ENCODE data around the gene EIF4E2. TPM values are rescaled to one million over a fixed set of nuclear protein-coding genes. Genes with fewer than 3 reads are reported as not detected.

EIF4E2 gene
- total and polyA plus RNA-seq, 7 experiments from 2014 or later = 51.9 to 77.6 (median 61.6) TPM

DNA sequence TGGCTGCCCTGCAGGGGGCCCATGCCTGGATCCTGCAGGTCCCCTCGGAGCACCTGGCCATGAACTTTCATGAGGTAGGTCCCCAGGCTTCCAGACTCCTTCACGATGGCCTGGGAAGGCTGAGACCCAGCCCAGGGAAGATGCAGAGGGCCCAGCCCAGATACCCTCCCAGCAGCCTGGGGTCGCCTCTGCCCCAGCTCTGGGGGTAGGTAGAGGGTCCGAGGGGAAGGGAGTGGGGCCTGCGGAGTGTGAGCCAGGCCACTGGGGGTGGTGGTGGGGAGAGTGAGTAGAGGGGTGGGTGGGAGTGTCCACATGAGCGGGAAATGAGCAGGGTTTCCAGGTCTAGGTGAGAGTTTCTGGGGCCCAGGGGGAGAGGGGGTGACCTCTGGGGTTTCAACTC lies 25.7 kb upstream of the EIF4E2 start:
- H3K9me3 Mint-ChIP-seq = peaks cover 0 to 2% (median 0%) of the 10 kb centered on the region in 11 donors
- Histone ChIP-seq H3K27ac (ENCODE audit: low read depth, low read length) (no peak overlapping the region), H3K4me1 (ENCODE audit: control insufficient read depth in 2 of 2, insufficient read depth in 2 of 2, low read length in 2 of 2) (peaks cover 0 to 16% of the 10 kb centered on the region in 2 donors), H3K9me3 (ENCODE audit: control insufficient read depth in 2 of 3, low read length in 3 of 3) (no peaks in the 10 kb centered on the region), H3K27me3 (ENCODE audit: control insufficient read depth in 2 of 2, insufficient read depth in 2 of 2, low read length in 2 of 2) (peaks cover 0 to 9% of the 10 kb centered on the region in 2 donors), H3K36me3 (ENCODE audit: control insufficient read depth in 2 of 3, insufficient read depth in 3 of 3, low read length in 3 of 3) (no peaks in the 10 kb centered on the region), H3K4me3 (ENCODE audit: low read length) (no peak overlapping the region)
- peaks cover 7 to 33% (median 23%) of the 10 kb centered on the region in 7 donors for H3K4me1 Mint-ChIP-seq
- ChIA-PET POLR2A (no interaction called here), CTCF (no interaction called here)
- H3K36me3 Mint-ChIP-seq = no peaks in the 10 kb centered on the region
- H3K27me3 Mint-ChIP-seq = peaks cover 22 to 51% (median 36%) of the 10 kb centered on the region in 5 donors
- ATAC-seq (no peak), DNase-seq (no peak)
- peak overlapping the region in 3 of 10 donors; percentile 44 to 66 (median 44) for H3K4me3 Mint-ChIP-seq
- no peak overlapping the region for H3K27ac Mint-ChIP-seq
- intact Hi-C loops (cut with micrococcal nuclease) = loop anchor here (5.0 to 10.0 kb wide), 3 partner anchors 80 to 672 kb away; partner anchors contain the start of gene NPPC (in 1 of the 2)

DNA sequence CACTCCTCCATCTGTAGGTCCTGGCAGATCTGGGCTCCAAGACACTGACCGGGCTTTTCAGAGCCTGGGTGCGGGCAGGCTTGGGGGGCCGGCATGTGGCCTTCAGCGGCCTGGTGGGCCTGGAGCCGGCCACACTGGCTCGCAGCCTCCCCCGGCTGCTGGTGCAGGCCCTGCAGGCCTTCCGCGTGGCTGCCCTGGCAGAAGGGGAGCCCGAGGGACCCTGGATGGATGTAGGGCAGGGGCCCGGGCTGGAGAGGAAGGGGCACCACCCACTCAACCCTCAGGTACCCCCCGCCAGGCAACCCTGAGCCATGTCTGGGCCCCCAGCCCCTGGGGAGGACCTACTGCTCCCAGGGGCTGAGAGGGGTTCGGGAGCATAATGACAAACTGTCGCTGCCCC lies 25.3 kb upstream of the EIF4E2 start:
- H3K4me1 ChIP-seq (ENCODE audit: control insufficient read depth in 2 of 2, insufficient read depth in 2 of 2, low read length in 2 of 2) = peaks cover 0 to 16% of the 10 kb centered on the region in 2 donors
- Mint-ChIP-seq H3K36me3 (no peaks in the 10 kb centered on the region), H3K4me1 (peaks cover 7 to 33% (median 23%) of the 10 kb centered on the region in 7 donors), H3K4me3 (no peak overlapping the region), H3K27me3 (peaks cover 22 to 50% (median 37%) of the 10 kb centered on the region in 5 donors), H3K27ac (no peak overlapping the region), H3K9me3 (peaks cover 0 to 2% (median 0%) of the 10 kb centered on the region in 11 donors)
- intact Hi-C loops (cut with micrococcal nuclease) = loop anchor here (10.0 kb wide), 2 partner anchors 80 to 600 kb away; partner anchors contain the start of gene NPPC (in 1 of the 2)
- H3K9me3 ChIP-seq (ENCODE audit: control insufficient read depth in 2 of 3, low read length in 3 of 3) = no peaks in the 10 kb centered on the region
- CTCF ChIA-PET = no interaction called here
- H3K27ac ChIP-seq (ENCODE audit: low read depth, low read length) = no peak overlapping the region
- peaks cover 0 to 9% of the 10 kb centered on the region in 2 donors for H3K27me3 ChIP-seq (ENCODE audit: control insufficient read depth in 2 of 2, insufficient read depth in 2 of 2, low read length in 2 of 2)
- POLR2A ChIA-PET = no interaction called here
- no peaks in the 10 kb centered on the region for H3K36me3 ChIP-seq (ENCODE audit: control insufficient read depth in 2 of 3, insufficient read depth in 3 of 3, low read length in 3 of 3)
- DNase-seq (no peak), ATAC-seq (no peak)
- no peak overlapping the region for H3K4me3 ChIP-seq (ENCODE audit: low read length)

DNA sequence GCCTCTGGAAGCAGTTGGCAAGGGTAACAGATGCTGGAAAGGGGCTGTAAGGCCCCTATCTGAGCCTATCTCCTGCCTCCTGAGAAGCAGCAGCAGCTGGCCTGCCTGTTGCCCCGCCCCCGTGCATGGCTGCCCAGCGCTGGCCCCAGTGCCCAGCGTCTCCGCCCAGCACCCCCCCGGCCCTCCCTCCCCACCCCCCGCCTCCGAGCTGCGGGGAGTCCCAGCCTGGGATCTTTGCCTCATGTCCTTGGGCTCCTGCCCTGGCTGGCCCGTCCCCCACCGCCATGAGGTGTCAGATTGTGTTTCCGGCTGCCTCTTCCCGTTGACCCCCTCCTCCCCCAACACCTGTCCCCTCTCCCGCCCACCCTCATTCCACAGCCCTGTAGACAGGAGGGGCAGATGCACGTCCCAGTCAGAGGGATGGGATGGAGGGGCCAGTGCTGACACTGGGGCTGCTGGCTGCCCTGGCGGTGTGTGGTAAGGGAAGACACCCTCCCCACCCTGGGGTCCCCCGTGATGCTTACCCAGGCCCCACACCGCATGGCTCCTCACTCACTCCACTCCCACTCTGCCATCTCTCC lies 24.6 kb upstream of the EIF4E2 start, which contains the start of gene CHRND:
Gene CHRND (plus strand): TSS at position 370 of the 581 bp plus-strand sequence. CDS start 56 bp downstream, at position 426.
- H3K9me3 ChIP-seq (ENCODE audit: control insufficient read depth in 2 of 3, low read length in 3 of 3) = no peaks in the 10 kb centered on the region
- intact Hi-C loops (cut with micrococcal nuclease) = loop anchor here (10.0 kb wide), 2 partner anchors 81 to 601 kb away; partner anchors contain the start of gene NPPC (in 1 of the 2)
- H3K27ac Mint-ChIP-seq = peak within 1 kb of the TSS in 1 of 9 donors; percentile 68
- H3K4me1 ChIP-seq (ENCODE audit: control insufficient read depth in 2 of 2, insufficient read depth in 2 of 2, low read length in 2 of 2) = peaks cover 0 to 16% of the 10 kb centered on the region in 2 donors
- H3K36me3 ChIP-seq (ENCODE audit: control insufficient read depth in 2 of 3, insufficient read depth in 3 of 3, low read length in 3 of 3) = no peaks in the 10 kb centered on the region
- CTCF ChIA-PET = no interaction called here
- DNase-seq (no peak), ATAC-seq (no peak)
- peaks cover 0 to 2% (median 0%) of the 10 kb centered on the region in 11 donors for H3K9me3 Mint-ChIP-seq
- H3K36me3 Mint-ChIP-seq = no peaks in the 10 kb centered on the region
- peaks cover 7 to 33% (median 23%) of the 10 kb centered on the region in 7 donors for H3K4me1 Mint-ChIP-seq
- no peak within 1 kb of the TSS for H3K4me3 ChIP-seq (ENCODE audit: low read length)
- H3K27me3 Mint-ChIP-seq = peaks cover 22 to 44% (median 35%) of the 10 kb centered on the region in 5 donors
- no peak within 1 kb of the TSS for H3K27ac ChIP-seq (ENCODE audit: low read depth, low read length)
- no peak within 1 kb of the TSS for H3K4me3 Mint-ChIP-seq
- POLR2A ChIA-PET = no interaction called here
- H3K27me3 ChIP-seq (ENCODE audit: control insufficient read depth in 2 of 2, insufficient read depth in 2 of 2, low read length in 2 of 2) = peaks cover 0 to 9% of the 10 kb centered on the region in 2 donors

DNA sequence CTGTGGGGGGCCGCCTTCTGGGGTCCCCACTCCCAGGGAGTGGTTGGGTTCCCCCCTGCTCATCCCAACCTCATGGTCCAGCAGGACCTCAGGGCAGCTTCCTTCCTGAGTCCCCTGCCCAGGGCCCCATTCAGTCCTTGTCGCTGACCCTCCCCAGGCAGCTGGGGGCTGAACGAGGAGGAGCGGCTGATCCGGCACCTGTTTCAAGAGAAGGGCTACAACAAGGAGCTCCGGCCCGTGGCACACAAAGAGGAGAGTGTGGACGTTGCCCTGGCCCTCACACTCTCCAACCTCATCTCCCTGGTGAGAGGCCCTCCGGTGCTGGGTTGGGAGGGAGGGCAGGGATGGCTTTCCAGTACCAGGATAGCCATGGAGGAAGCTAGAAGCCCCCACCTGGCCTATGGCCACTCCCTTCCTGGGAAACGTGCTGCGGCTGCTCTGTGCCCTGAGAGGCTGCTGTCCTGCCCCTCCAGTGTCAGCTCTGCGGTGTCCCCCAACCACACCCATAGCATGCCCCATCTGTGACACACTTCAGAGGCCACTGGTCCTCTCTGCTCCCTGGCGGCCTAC lies 24.0 kb upstream of the EIF4E2 start:
- peaks cover 0 to 9% of the 10 kb centered on the region in 2 donors for H3K27me3 ChIP-seq (ENCODE audit: control insufficient read depth in 2 of 2, insufficient read depth in 2 of 2, low read length in 2 of 2)
- Mint-ChIP-seq H3K36me3 (no peaks in the 10 kb centered on the region), H3K27ac (no peak overlapping the region), H3K27me3 (peaks cover 22 to 42% (median 33%) of the 10 kb centered on the region in 5 donors), H3K4me3 (no peak overlapping the region), H3K9me3 (peaks cover 0 to 2% (median 0%) of the 10 kb centered on the region in 11 donors), H3K4me1 (peaks cover 7 to 30% (median 21%) of the 10 kb centered on the region in 7 donors)
- DNase-seq (no peak), ATAC-seq (no peak)
- H3K36me3 ChIP-seq (ENCODE audit: control insufficient read depth in 2 of 3, insufficient read depth in 3 of 3, low read length in 3 of 3) = no peaks in the 10 kb centered on the region
- CTCF ChIA-PET = no interaction called here
- H3K27ac ChIP-seq (ENCODE audit: low read depth, low read length) = no peak overlapping the region
- no peaks in the 10 kb centered on the region for H3K9me3 ChIP-seq (ENCODE audit: control insufficient read depth in 2 of 3, low read length in 3 of 3)
- POLR2A ChIA-PET = no interaction called here
- peaks cover 0 to 16% of the 10 kb centered on the region in 2 donors for H3K4me1 ChIP-seq (ENCODE audit: control insufficient read depth in 2 of 2, insufficient read depth in 2 of 2, low read length in 2 of 2)
- H3K4me3 ChIP-seq (ENCODE audit: low read length) = no peak overlapping the region
- intact Hi-C loops (cut with micrococcal nuclease) = loop anchor here (10.0 kb wide), 2 partner anchors 82 to 602 kb away; partner anchors contain the start of gene NPPC (in 1 of the 2)

DNA sequence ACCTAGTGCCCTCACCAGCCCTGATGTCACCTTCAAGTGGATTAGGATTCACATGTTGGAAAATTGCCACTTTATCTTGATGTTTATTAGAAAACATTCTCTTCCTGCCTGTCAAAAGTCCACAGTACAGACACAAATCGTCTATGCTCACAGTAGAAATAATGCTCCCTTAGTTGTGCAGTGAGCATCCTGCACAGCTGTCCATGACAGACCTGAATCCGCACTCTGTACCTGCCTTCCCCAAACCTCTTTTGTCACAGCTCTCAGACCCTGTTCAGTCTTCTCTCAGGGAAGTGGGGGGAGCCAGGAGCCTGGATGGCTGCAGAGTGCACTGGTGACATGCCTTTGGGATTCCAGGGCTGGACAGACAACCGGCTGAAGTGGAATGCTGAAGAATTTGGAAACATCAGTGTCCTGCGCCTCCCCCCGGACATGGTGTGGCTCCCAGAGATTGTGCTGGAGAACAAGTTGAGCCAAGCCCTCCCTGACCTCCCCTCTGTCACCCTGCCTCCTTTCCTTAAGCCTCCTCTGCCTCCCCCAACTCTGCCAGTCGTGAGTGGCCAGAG lies 22.5 kb upstream of the EIF4E2 start:
- Histone ChIP-seq H3K4me1 (ENCODE audit: control insufficient read depth in 2 of 2, insufficient read depth in 2 of 2, low read length in 2 of 2) (peaks cover 0 to 16% of the 10 kb centered on the region in 2 donors), H3K27me3 (ENCODE audit: control insufficient read depth in 2 of 2, insufficient read depth in 2 of 2, low read length in 2 of 2) (peaks cover 0 to 5% of the 10 kb centered on the region in 2 donors), H3K36me3 (ENCODE audit: control insufficient read depth in 2 of 3, insufficient read depth in 3 of 3, low read length in 3 of 3) (no peaks in the 10 kb centered on the region), H3K27ac (ENCODE audit: low read depth, low read length) (no peak overlapping the region), H3K4me3 (ENCODE audit: low read length) (no peak overlapping the region), H3K9me3 (ENCODE audit: control insufficient read depth in 2 of 3, low read length in 3 of 3) (no peaks in the 10 kb centered on the region)
- H3K4me1 Mint-ChIP-seq = peaks cover 7 to 28% (median 18%) of the 10 kb centered on the region in 7 donors
- ATAC-seq = no peak
- peaks cover 0 to 2% (median 0%) of the 10 kb centered on the region in 11 donors for H3K9me3 Mint-ChIP-seq
- CTCF ChIA-PET = no interaction called here
- H3K36me3 Mint-ChIP-seq = no peaks in the 10 kb centered on the region
- POLR2A ChIA-PET = no interaction called here
- peaks cover 22 to 36% (median 25%) of the 10 kb centered on the region in 5 donors for H3K27me3 Mint-ChIP-seq
- intact Hi-C loops (cut with micrococcal nuclease) = loop anchor here (10.0 kb wide), 2 partner anchors 83 to 603 kb away; partner anchors contain the start of gene NPPC (in 1 of the 2)
- DNase-seq = no peak
- peak overlapping the region in 1 of 10 donors; percentile 66 for H3K4me3 Mint-ChIP-seq
- H3K27ac Mint-ChIP-seq = no peak overlapping the region

DNA sequence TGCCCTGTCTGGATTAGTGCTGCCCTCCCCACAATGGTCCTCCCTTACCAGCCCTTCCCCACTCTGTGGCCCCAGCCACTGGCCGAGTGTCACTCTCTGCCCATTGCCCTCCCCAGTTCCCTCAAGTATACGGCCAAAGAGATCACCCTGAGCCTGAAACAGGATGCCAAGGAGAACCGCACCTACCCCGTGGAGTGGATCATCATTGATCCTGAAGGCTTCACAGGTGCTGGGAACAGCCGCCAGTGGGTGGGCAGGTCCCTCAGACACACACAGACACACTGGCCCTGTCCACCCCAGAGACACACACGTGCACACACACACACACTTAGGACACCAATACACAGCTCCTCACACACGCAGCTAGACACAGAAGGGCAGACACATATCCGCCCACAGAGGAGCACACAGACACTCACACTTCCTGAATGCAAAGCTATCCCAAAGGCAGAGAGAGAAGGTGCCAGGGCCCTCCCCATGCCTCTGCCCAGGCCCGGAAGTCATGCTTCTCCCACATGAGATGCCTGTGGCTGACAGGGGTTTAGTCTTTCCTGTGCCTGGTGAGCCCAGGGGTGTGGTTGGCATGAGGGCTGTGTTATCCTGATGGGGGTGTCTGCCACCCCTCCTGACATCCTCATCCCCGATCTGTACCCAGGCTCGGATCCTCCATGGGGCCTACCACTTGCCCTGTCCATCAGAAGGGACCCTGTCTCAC lies 21.6 kb upstream of the EIF4E2 start:
- intact Hi-C loops (cut with micrococcal nuclease) = loop anchor here (10.0 kb wide), 2 partner anchors 84 to 604 kb away; partner anchors contain the start of gene NPPC (in 1 of the 2)
- H3K4me3 Mint-ChIP-seq = peak overlapping the region in 6 of 10 donors; percentile 2 to 66 (median 24)

More for the DNA sequence above, 21.6 kb upstream of the EIF4E2 start:
- Mint-ChIP-seq H3K27me3 (peaks cover 19 to 38% (median 23%) of the 10 kb centered on the region in 5 donors), H3K36me3 (no peaks in the 10 kb centered on the region), H3K27ac (peak overlapping the region in 4 of 9 donors; percentile 14 to 70 (median 52)), H3K4me1 (peaks cover 5 to 22% (median 12%) of the 10 kb centered on the region in 7 donors), H3K9me3 (peaks cover 0 to 2% (median 0%) of the 10 kb centered on the region in 11 donors)
- ChIA-PET CTCF (interaction anchor here (0.6 kb wide), 1 partner anchor 227 kb away, joined by 3 read pairs; no protein-coding TSS in a partner anchor), POLR2A (no interaction called here)
- Histone ChIP-seq H3K36me3 (ENCODE audit: control insufficient read depth in 2 of 3, insufficient read depth in 3 of 3, low read length in 3 of 3) (no peaks in the 10 kb centered on the region), H3K27ac (ENCODE audit: low read depth, low read length) (no peak overlapping the region), H3K4me3 (ENCODE audit: low read length) (no peak overlapping the region), H3K9me3 (ENCODE audit: control insufficient read depth in 2 of 3, low read length in 3 of 3) (no peaks in the 10 kb centered on the region), H3K4me1 (ENCODE audit: control insufficient read depth in 2 of 2, insufficient read depth in 2 of 2, low read length in 2 of 2) (peaks cover 0 to 9% of the 10 kb centered on the region in 2 donors), H3K27me3 (ENCODE audit: control insufficient read depth in 2 of 2, insufficient read depth in 2 of 2, low read length in 2 of 2) (peaks cover 0 to 4% of the 10 kb centered on the region in 2 donors)
- peak; percentile 24 for ATAC-seq
- DNase-seq = no peak
